IMR-90 (cell line): ENCODE data around the gene EVX1. TPM values are rescaled to one million over a fixed set of nuclear protein-coding genes. Genes with fewer than 3 reads are reported as not detected.

ENCODE experiments used
- ATAC-seq: fragments of 200-7000 bp; cut with Tn5 transposase; 2 replicates; pipeline ENCODE4 v1.9.1; 2020; ENCODE audit warnings: low read depth, mild to moderate bottlenecking, moderate library complexity
- BruUV-seq: library from RNA; stranded (reverse); fragments of 400-500 nt; replicated peaks from 2 replicates; lab custom pipeline; 2021; lab: Mats Ljungman, UMichigan
- CTCF ChIA-PET: fragments of 300-600 bp; formaldehyde crosslinking; extraction: SDS; loops from one replicate; lab custom pipeline; 2021; ENCODE audit warnings: antibody characterized with exemption; lab: Yijun Ruan, JAX
- POLR2A ChIA-PET: fragments of 300-600 bp; sonication (Branson Sonifier 250); formaldehyde crosslinking; loops from one replicate; lab custom pipeline; 2022; ENCODE audit warnings: antibody characterized with exemption; ENCODE audit not compliant: unreplicated experiment; lab: Charles Lee
- DNase-seq: peaks from one replicate; pipeline ENCODE4 v3.0.0; 2013
- H2AFZ ChIP-seq: replicated peaks from 2 replicates; pipeline ENCODE3; 2013; ENCODE audit warnings: low read length, mild to moderate bottlenecking; ENCODE audit not compliant: poor library complexity
- H2AK5ac ChIP-seq: 2 replicates; pipeline ENCODE4 v1.6.1; 2013; ENCODE audit warnings: low read depth, low read length, inconsistent platforms
- H2AK9ac ChIP-seq: replicated peaks from 2 replicates; pipeline ENCODE3; 2013; ENCODE audit warnings: mild to moderate bottlenecking, low read depth, low read length, moderate library complexity; ENCODE audit not compliant: poor library complexity
- H2BK120ac ChIP-seq: 2 replicates; pipeline ENCODE4 v1.6.1; 2013; ENCODE audit warnings: low read depth, low read length, inconsistent platforms
- H2BK15ac ChIP-seq: 3 replicates; pipeline ENCODE4 v1.6.1; 2013; ENCODE audit warnings: low read depth, low read length, inconsistent platforms
- H2BK20ac ChIP-seq: 2 replicates; pipeline ENCODE4 v1.6.1; 2013; ENCODE audit warnings: low read depth, mild to moderate bottlenecking, inconsistent platforms, low read length, moderate library complexity
- H2BK5ac ChIP-seq: 2 replicates; pipeline ENCODE4 v1.6.1; 2013; ENCODE audit warnings: mild to moderate bottlenecking, low read depth, low read length, inconsistent platforms; ENCODE audit not compliant: poor library complexity, severe bottlenecking
- H3K14ac ChIP-seq: replicated peaks from 2 replicates; pipeline ENCODE4 v1.6.1; 2013; ENCODE audit warnings: low read depth, low read length, inconsistent platforms
- H3K18ac ChIP-seq: 2 replicates; pipeline ENCODE4 v1.6.1; 2013; ENCODE audit warnings: low read depth, low read length, control low read depth
- H3K23ac ChIP-seq: 2 replicates; pipeline ENCODE4 v1.6.1; 2013; ENCODE audit warnings: low read depth, low read length, inconsistent platforms
- H3K27ac ChIP-seq: 2 replicates; pipeline ENCODE4 v1.5.1; 2013; ENCODE audit warnings: mild to moderate bottlenecking, control low read depth, low read length; ENCODE audit not compliant: insufficient read depth
- H3K27me3 ChIP-seq: 2 replicates; pipeline ENCODE4 v1.6.1; 2013; ENCODE audit warnings: low read length; ENCODE audit not compliant: control insufficient read depth, insufficient read depth
- H3K36me3 ChIP-seq: 2 replicates; pipeline ENCODE4 v1.6.1; 2013; ENCODE audit warnings: low read length, mixed read lengths; ENCODE audit not compliant: control insufficient read depth, insufficient read depth
- H3K4ac ChIP-seq: 2 replicates; pipeline ENCODE4 v1.6.1; 2013; ENCODE audit warnings: low read depth, low read length, inconsistent platforms
- H3K4me1 ChIP-seq: 2 replicates; pipeline ENCODE4 v1.6.1; 2013; ENCODE audit warnings: low read length, mixed read lengths; ENCODE audit not compliant: control insufficient read depth, insufficient read depth
- H3K4me2 ChIP-seq: 2 replicates; pipeline ENCODE4 v1.6.1; 2013; ENCODE audit warnings: low read depth, mild to moderate bottlenecking, control low read depth, low read length, moderate library complexity
- H3K4me3 ChIP-seq: 2 replicates; pipeline ENCODE4 v1.5.1; 2013; ENCODE audit warnings: low read depth, mild to moderate bottlenecking, control low read depth, low read length, moderate library complexity; ENCODE audit not compliant: insufficient read depth
- H3K56ac ChIP-seq: 2 replicates; pipeline ENCODE4 v1.6.1; 2013; ENCODE audit warnings: low read length, inconsistent platforms; ENCODE audit not compliant: insufficient read depth; ENCODE audit errors: extremely low read depth
- H3K79me1 ChIP-seq, 2 experiments: 2 replicates each; pipeline ENCODE4 v1.6.1; 2013; ENCODE audit warnings: low read length in 2 of 2, inconsistent platforms in 1 of 2, low read depth in 1 of 2
- H3K9ac ChIP-seq: 2 replicates; pipeline ENCODE4 v1.6.1; 2013; ENCODE audit warnings: low read depth, low read length, control low read depth
- H3K9me1 ChIP-seq: 2 replicates; pipeline ENCODE4 v1.6.1; 2013; ENCODE audit warnings: low read length, inconsistent platforms; ENCODE audit not compliant: insufficient read depth
- H3K9me3 ChIP-seq: 2 replicates; pipeline ENCODE4 v1.6.1; 2013; ENCODE audit warnings: low read length; ENCODE audit not compliant: control insufficient read depth, insufficient read depth
- H4K20me1 ChIP-seq: 2 replicates; pipeline ENCODE4 v1.6.1; 2013; ENCODE audit warnings: low read length, inconsistent platforms; ENCODE audit not compliant: insufficient read depth
- H4K5ac ChIP-seq: 2 replicates; pipeline ENCODE4 v1.6.1; 2013; ENCODE audit warnings: mild to moderate bottlenecking, low read depth, low read length, control low read depth
- H4K8ac ChIP-seq, 2 experiments: 2 replicates each; pipeline ENCODE4 v1.6.1; 2013; ENCODE audit warnings: low read depth in 2 of 2, low read length in 2 of 2, control low read depth in 1 of 2, inconsistent platforms in 1 of 2
- H4K91ac ChIP-seq: 2 replicates; pipeline ENCODE4 v1.6.1; 2013; ENCODE audit warnings: low read depth, low read length, inconsistent platforms; ENCODE audit not compliant: insufficient read depth
- BHLHE40 ChIP-seq: fragments of 150-350 bp; IDR thresholded peaks from 2 replicates; pipeline ENCODE4 v1.6.1; 2016; ENCODE audit warnings: mild to moderate bottlenecking, low read depth, low read length
- CEBPB ChIP-seq: IDR thresholded peaks from 2 replicates; pipeline ENCODE4 v1.6.1; 2012; ENCODE audit warnings: low read depth, low read length, improper control_type of control experiment
- CHD1 ChIP-seq: IDR thresholded peaks from 2 replicates; pipeline ENCODE4 v1.6.1; 2012; ENCODE audit warnings: low read depth, low read length, improper control_type of control experiment
- FOS ChIP-seq: fragments of 150-350 bp; IDR thresholded peaks from 2 replicates; pipeline ENCODE4 v1.6.1; 2016; ENCODE audit warnings: low read depth, low read length
- MAFK ChIP-seq: IDR thresholded peaks from 2 replicates; pipeline ENCODE4 v1.6.1; 2012; ENCODE audit warnings: low read depth, low read length, improper control_type of control experiment
- MAZ ChIP-seq: IDR thresholded peaks from 2 replicates; pipeline ENCODE4 v1.6.1; 2012; ENCODE audit warnings: low read depth, mild to moderate bottlenecking, low read length, improper control_type of control experiment, moderate library complexity, borderline replicate concordance
- MXI1 ChIP-seq: IDR thresholded peaks from 2 replicates; pipeline ENCODE4 v1.6.1; 2012; ENCODE audit warnings: low read depth, mild to moderate bottlenecking, low read length, moderate library complexity, borderline replicate concordance
- NFE2L2 ChIP-seq: fragments of 150-350 bp; IDR thresholded peaks from 2 replicates; pipeline ENCODE4 v1.6.1; 2016; ENCODE audit warnings: low read depth, mild to moderate bottlenecking, low read length
- POLR2A ChIP-seq: IDR thresholded peaks from 2 replicates; pipeline ENCODE4 v1.6.1; 2012; ENCODE audit warnings: mild to moderate bottlenecking, low read depth, low read length
- RAD21 ChIP-seq: IDR thresholded peaks from 2 replicates; pipeline ENCODE4 v1.6.1; 2012; ENCODE audit warnings: low read length, improper control_type of control experiment
- RCOR1 ChIP-seq: IDR thresholded peaks from 2 replicates; pipeline ENCODE4 v1.6.1; 2012; ENCODE audit warnings: mild to moderate bottlenecking, low read length, improper control_type of control experiment; ENCODE audit not compliant: insufficient replicate concordance
- RFX5 ChIP-seq: IDR thresholded peaks from 2 replicates; pipeline ENCODE4 v1.8.0; 2012; ENCODE audit warnings: low read depth, mild to moderate bottlenecking, low read length, moderate library complexity
- SMC3 ChIP-seq: fragments of 150-350 bp; IDR thresholded peaks from 2 replicates; pipeline ENCODE4 v1.6.1; 2016; ENCODE audit warnings: low read depth, mild to moderate bottlenecking, antibody characterized with exemption, low read length, moderate library complexity
- WGBS, 2 experiments: methylation state at CpG; one replicate each; pipeline versions ENCODE4 v1.1.5 to v1.1.7; 2013; ENCODE audit warnings: missing lambda C conversion rate in 2 of 2; ENCODE audit not compliant: insufficient read length in 1 of 2; ENCODE audit errors: extremely low coverage in 2 of 2; 5-methylcytosine and 5-hydroxymethylcytosine counted together
- dilution Hi-C: fragments of 300-500 bp; cut with HindIII; formaldehyde crosslinking; loops from one replicate; pipeline ENCODE4 v1.14.3; 2018; ENCODE audit warnings: low sequenced_read_pairs; ENCODE audit not compliant: unreplicated experiment
- in situ Hi-C: fragments of 300-500 bp; cut with MboI; formaldehyde crosslinking; loops from 3 replicates; pipeline ENCODE4 v1.14.3; 2019; ENCODE audit warnings: low sequenced_read_pairs, inconsistent platforms, mixed read lengths
- intact Hi-C: fragments of 100-400 bp; cut with micrococcal nuclease; formaldehyde crosslinking; loops from 2 replicates; pipeline ENCODE4 v1.10.0; 2022
- polyA plus RNA-seq, 3 experiments: library from polyadenylated mRNA; depleted of rRNA; stranded (reverse); fragments of >200 nt; gene quantifications; 2 replicates each; pipeline ENCODE4 v1.2.3, GENCODE V29; 2012; ENCODE audit warnings: low replicate concordance in 1 of 3
- total RNA-seq: library from RNA; depleted of rRNA; stranded (reverse); fragments of >200 nt; gene quantifications from 2 replicates; pipeline ENCODE4 v1.2.3, GENCODE V29; 2012
- TF ChIP-seq, protein P1 (sequence below): conservative IDR thresholded peaks from 2 replicates; pipeline ENCODE4 v1.5.1; 2012; ENCODE audit warnings: mild to moderate bottlenecking, low read depth, low read length, improper control_type of control experiment
- TF ChIP-seq, protein P2 (sequence below): fragments of 150-350 bp; IDR thresholded peaks from 2 replicates; pipeline ENCODE4 v1.6.1; 2017; ENCODE audit warnings: mild to moderate bottlenecking, antibody characterized with exemption, low read length, low read depth
- TF ChIP-seq, protein P3 (sequence below): fragments of 150-350 bp; IDR thresholded peaks from 2 replicates; pipeline ENCODE4 v1.6.1; 2016; ENCODE audit warnings: low read depth, mild to moderate bottlenecking, low read length, moderate library complexity, borderline replicate concordance

The EVX1 gene
- total and polyA plus RNA-seq, 2 of the 4 experiments (the other 2 are of a cell fraction): not detected

DNA sequence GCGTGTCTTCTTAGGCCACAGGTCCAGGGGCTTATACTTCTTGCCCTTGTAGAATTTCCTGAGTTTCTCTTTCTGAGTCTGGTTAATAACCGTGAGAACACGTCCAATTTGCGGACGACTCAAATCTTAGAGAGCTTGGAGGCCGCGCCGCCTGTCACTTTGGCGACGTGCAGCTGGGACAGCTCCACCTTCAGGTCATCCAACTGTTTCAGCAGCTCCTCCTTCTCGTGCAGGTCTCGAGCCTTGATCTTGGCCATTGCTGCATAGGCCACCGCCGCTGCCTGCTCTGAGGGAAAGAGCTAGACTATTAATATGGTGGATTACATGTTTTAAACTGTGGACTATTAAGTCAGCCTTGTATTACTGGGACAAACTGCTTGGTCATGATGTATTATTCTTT is 26.9 kb downstream of the EVX1 start:
- Histone ChIP-seq H4K8ac (no peak overlapping the region), H3K9ac (no peak overlapping the region), H3K9me1 (no peaks in the 10 kb centered on the region), H4K91ac (no peak overlapping the region), H2BK5ac (no peak overlapping the region), H3K14ac (no peak overlapping the region), H3K4me1 (no peaks in the 10 kb centered on the region), H4K5ac (no peak overlapping the region), H3K27me3 (peaks cover 2% of the 10 kb centered on the region; the same call in 1 of the 2 replicates), H3K18ac (no peak overlapping the region), H3K56ac (no peak overlapping the region), H2BK120ac (no peak overlapping the region), H3K23ac (no peak overlapping the region), H2AFZ (no peak overlapping the region), H3K27ac (no peak overlapping the region), H2BK20ac (no peak overlapping the region), H3K4me3 (no peak overlapping the region), H2AK9ac (no peak overlapping the region), H3K9me3 (no peaks in the 10 kb centered on the region), H3K36me3 (no peaks in the 10 kb centered on the region), H4K20me1 (no peaks in the 10 kb centered on the region), H3K4me2 (no peak overlapping the region), H2BK15ac (no peak overlapping the region), H2AK5ac (no peak overlapping the region), H3K4ac (no peak overlapping the region), H3K79me1 (no peaks in the 10 kb centered on the region)
- dilution Hi-C loops: no loop called here
- ChIA-PET CTCF (no interaction called here), POLR2A (no interaction called here)
- 100% methylated on average over 1 of the region's 14 CpGs; no CpG with 5 or more reads in 1 of the 2 experiments for WGBS, 2 experiments
- ATAC-seq (no peak), DNase-seq (no peak)
- in situ Hi-C loops: no loop called here
- TF ChIP-seq RAD21 (no peak), BHLHE40 (no peak), NFE2L2 (no peak), RFX5 (no peak), CEBPB (no peak), MAFK (no peak), POLR2A (no peak), FOS (no peak), MAZ (no peak), RCOR1 (no peak), SMC3 (no peak), MXI1 (no peak), CHD1 (no peak)
- TF ChIP-seq, protein P1, sequence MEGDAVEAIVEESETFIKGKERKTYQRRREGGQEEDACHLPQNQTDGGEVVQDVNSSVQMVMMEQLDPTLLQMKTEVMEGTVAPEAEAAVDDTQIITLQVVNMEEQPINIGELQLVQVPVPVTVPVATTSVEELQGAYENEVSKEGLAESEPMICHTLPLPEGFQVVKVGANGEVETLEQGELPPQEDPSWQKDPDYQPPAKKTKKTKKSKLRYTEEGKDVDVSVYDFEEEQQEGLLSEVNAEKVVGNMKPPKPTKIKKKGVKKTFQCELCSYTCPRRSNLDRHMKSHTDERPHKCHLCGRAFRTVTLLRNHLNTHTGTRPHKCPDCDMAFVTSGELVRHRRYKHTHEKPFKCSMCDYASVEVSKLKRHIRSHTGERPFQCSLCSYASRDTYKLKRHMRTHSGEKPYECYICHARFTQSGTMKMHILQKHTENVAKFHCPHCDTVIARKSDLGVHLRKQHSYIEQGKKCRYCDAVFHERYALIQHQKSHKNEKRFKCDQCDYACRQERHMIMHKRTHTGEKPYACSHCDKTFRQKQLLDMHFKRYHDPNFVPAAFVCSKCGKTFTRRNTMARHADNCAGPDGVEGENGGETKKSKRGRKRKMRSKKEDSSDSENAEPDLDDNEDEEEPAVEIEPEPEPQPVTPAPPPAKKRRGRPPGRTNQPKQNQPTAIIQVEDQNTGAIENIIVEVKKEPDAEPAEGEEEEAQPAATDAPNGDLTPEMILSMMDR: no peak
- TF ChIP-seq, protein P2, sequence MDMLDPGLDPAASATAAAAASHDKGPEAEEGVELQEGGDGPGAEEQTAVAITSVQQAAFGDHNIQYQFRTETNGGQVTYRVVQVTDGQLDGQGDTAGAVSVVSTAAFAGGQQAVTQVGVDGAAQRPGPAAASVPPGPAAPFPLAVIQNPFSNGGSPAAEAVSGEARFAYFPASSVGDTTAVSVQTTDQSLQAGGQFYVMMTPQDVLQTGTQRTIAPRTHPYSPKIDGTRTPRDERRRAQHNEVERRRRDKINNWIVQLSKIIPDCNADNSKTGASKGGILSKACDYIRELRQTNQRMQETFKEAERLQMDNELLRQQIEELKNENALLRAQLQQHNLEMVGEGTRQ: no peak
- TF ChIP-seq, protein P3, sequence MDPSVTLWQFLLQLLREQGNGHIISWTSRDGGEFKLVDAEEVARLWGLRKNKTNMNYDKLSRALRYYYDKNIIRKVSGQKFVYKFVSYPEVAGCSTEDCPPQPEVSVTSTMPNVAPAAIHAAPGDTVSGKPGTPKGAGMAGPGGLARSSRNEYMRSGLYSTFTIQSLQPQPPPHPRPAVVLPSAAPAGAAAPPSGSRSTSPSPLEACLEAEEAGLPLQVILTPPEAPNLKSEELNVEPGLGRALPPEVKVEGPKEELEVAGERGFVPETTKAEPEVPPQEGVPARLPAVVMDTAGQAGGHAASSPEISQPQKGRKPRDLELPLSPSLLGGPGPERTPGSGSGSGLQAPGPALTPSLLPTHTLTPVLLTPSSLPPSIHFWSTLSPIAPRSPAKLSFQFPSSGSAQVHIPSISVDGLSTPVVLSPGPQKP: no peak
- intact Hi-C loops: no loop called here
- BruUV-seq: no TSS peak
